ENCODE measurements around the gene COQ4. TPM values are rescaled to one million over a fixed set of nuclear protein-coding genes. Genes with fewer than 3 reads are reported as not detected.

Gene COQ4
- total and polyA plus RNA-seq, 2 of the 8 experiments (the other 6 are each of a cell fraction or from before 2014, with no cell fraction given), result 32.3 to 58.8 TPM

DNA sequence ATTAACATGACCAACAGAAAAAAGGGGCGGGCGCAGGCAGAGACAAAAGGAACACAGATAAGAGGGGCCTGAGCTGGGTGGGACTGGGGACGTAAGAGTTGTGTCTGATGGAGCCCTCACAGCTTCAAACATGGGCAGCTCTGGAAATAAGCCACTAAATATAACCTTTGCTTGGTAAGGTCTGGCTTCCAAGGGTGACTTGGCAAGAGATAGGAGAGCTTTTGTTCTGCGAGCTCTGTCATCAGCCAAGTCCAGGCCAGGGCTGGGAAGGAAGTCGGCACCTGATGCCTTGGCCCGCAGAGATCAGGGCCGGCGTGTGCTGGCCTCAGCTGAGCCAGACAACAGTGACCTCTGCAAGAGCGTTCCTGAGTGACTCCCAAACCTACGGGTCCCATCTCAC is 12.2 kb upstream of the COQ4 start:
- no peak overlapping the region for H2BK20ac ChIP-seq (ENCODE audit: low read length)
- H2BK120ac ChIP-seq (replicated peaks; ENCODE audit: low read depth, low read length), result no peak overlapping the region
- H2BK12ac ChIP-seq (ENCODE audit: low read depth, low read length), result no peak overlapping the region
- no peaks in the 10 kb centered on the region for H3K9me3 ChIP-seq (ENCODE audit: insufficient read depth in 2 of 2, low read depth in 1 of 2, low read length in 1 of 2)
- H3K36me3 ChIP-seq (ENCODE audit: control insufficient read depth in 2 of 4, insufficient read depth in 4 of 4, low read length in 3 of 4), result peaks cover 17 to 42% (median 36%) of the 10 kb centered on the region in 4 experiments
- no peak overlapping the region for H2AK5ac ChIP-seq (ENCODE audit: low read depth, low read length)
- DNase-seq (ENCODE audit: low read depth in 1 of 2, low spot score in 2 of 2) (no peak), FAIRE-seq (no peak)
- H3K23me2 ChIP-seq (ENCODE audit: low read depth, low read length), result no peaks in the 10 kb centered on the region
- CTCF ChIA-PET (ENCODE audit: partially characterized antibody), result interaction anchor here (0.6 to 4.0 kb wide), 8 partner anchors 10 to 128 kb away, joined by 3 to 21 read pairs (median 4); no protein-coding TSS in a partner anchor
- H3K27ac ChIP-seq (ENCODE audit: low read depth, low read length), result no peak overlapping the region
- no peaks in the 10 kb centered on the region for H3K79me2 ChIP-seq (ENCODE audit: control insufficient read depth in 1 of 2, insufficient read depth in 2 of 2, low read length in 2 of 2)
- peaks cover 0 to 2% of the 10 kb centered on the region in 2 experiments for H4K20me1 ChIP-seq (replicated peaks in 1 of 2; ENCODE audit: control insufficient read depth in 1 of 2, insufficient read depth in 2 of 2, low read length in 2 of 2)
- no peak overlapping the region for H2AFZ ChIP-seq (ENCODE audit: low read length)
- H3K14ac ChIP-seq (ENCODE audit: insufficient read length), result no peak overlapping the region
- no peaks in the 10 kb centered on the region for H3K79me1 ChIP-seq (ENCODE audit: low read depth, low read length)
- no peak overlapping the region for H3K9ac ChIP-seq (replicated peaks in 1 of 4; ENCODE audit: extremely low read depth in 1 of 4, low read depth in 3 of 4, low read length in 3 of 4)
- H3K4ac ChIP-seq (replicated peaks; ENCODE audit: insufficient read length, low read depth, low read length), result no peak overlapping the region
- H2BK5ac ChIP-seq (ENCODE audit: low read depth, low read length), result no peak overlapping the region
- no peak overlapping the region for H4K91ac ChIP-seq (replicated peaks; ENCODE audit: insufficient read length, low read length)
- H3K27me3 ChIP-seq (replicated peaks in 1 of 4; ENCODE audit: control insufficient read depth in 3 of 4, extremely low read depth in 1 of 4, insufficient read depth in 3 of 4, low read length in 3 of 4), result no peaks in the 10 kb centered on the region
- H3K23ac ChIP-seq (ENCODE audit: insufficient read length), result no peak overlapping the region
- H3K4me2 ChIP-seq (ENCODE audit: insufficient read depth in 1 of 2, low read depth in 2 of 2, low read length in 2 of 2), result no peak overlapping the region
- 94% methylated on average over 10 of the region's 10 CpGs; no CpG with 5 or more reads in 1 of the 2 experiments for WGBS, 2 experiments (ENCODE audit: extremely low coverage in 1 of 2, insufficient coverage in 1 of 2, insufficient read length in 1 of 2, insufficient replicate concordance in 2 of 2, low coverage in 1 of 2, low lambda C conversion rate in 2 of 2, missing lambda C conversion rate in 1 of 2)
- H4K5ac ChIP-seq (ENCODE audit: insufficient read length, low read depth, low read length), result no peak overlapping the region
- no peak overlapping the region for H3K4me3 ChIP-seq (ENCODE audit: extremely low read depth in 1 of 4, insufficient read depth in 2 of 4, low read depth in 3 of 4, low read length in 4 of 4)
- no peaks in the 10 kb centered on the region for H3K4me1 ChIP-seq (replicated peaks in 1 of 4; ENCODE audit: control insufficient read depth in 3 of 4, insufficient read depth in 4 of 4, low read length in 3 of 4)
- no peak overlapping the region for H4K8ac ChIP-seq (ENCODE audit: extremely low read depth, insufficient read depth, low read length)
- H3K56ac ChIP-seq (replicated peaks; ENCODE audit: insufficient read length, low read depth, low read length), result no peak overlapping the region
- H3K18ac ChIP-seq (ENCODE audit: extremely low read depth, low read length), result no peak overlapping the region
- POLR2A ChIA-PET (ENCODE audit: partially characterized antibody), result interaction anchor here (0.9 to 2.3 kb wide), 4 partner anchors 9 to 22 kb away, joined by 3 to 11 read pairs (median 4); partner anchors contain the start of gene TRUB2
- no peak overlapping the region for H2BK15ac ChIP-seq (ENCODE audit: low read length)
- no peak for TF ChIP-seq SIRT6 (IDR thresholded peaks at IDR 0.05; ENCODE audit: low read length)
- TF ChIP-seq, protein P1, sequence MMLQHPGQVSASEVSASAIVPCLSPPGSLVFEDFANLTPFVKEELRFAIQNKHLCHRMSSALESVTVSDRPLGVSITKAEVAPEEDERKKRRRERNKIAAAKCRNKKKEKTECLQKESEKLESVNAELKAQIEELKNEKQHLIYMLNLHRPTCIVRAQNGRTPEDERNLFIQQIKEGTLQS (IDR thresholded peaks at IDR 0.05; ENCODE audit: insufficient read depth, low read depth, low read length), result no peak
- TF ChIP-seq JUN (IDR thresholded peaks at IDR 0.05; ENCODE audit: low read depth, low read length), result no peak
- no peak for TF ChIP-seq CBX5 (IDR thresholded peaks at IDR 0.05; ENCODE audit: low read depth, low read length)
- TF ChIP-seq, protein P2, sequence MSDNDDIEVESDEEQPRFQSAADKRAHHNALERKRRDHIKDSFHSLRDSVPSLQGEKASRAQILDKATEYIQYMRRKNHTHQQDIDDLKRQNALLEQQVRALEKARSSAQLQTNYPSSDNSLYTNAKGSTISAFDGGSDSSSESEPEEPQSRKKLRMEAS (IDR thresholded peaks at IDR 0.05), result no peak
- TF ChIP-seq BCL11A (IDR thresholded peaks at IDR 0.05; ENCODE audit: low read depth in 2 of 2, low read length in 2 of 2), result no peak
- no peak for TF ChIP-seq FOSL1 (IDR thresholded peaks at IDR 0.05; ENCODE audit: insufficient read depth, low read depth, low read length)
- no peak for TF ChIP-seq GTF2F1 (IDR thresholded peaks at IDR 0.05; ENCODE audit: borderline replicate concordance, low read depth, low read length)
- TF ChIP-seq HDAC2 (IDR thresholded peaks at IDR 0.05; ENCODE audit: borderline replicate concordance in 1 of 2, low read depth in 2 of 2, low read length in 2 of 2), result no peak
- no peak for TF ChIP-seq ATF2 (IDR thresholded peaks at IDR 0.05; ENCODE audit: low read length)
- TF ChIP-seq MAFK (IDR thresholded peaks at IDR 0.05; ENCODE audit: low read depth, low read length), result no peak
